ENCODE data around the gene WNT9A.

WNT9A gene

DNA sequence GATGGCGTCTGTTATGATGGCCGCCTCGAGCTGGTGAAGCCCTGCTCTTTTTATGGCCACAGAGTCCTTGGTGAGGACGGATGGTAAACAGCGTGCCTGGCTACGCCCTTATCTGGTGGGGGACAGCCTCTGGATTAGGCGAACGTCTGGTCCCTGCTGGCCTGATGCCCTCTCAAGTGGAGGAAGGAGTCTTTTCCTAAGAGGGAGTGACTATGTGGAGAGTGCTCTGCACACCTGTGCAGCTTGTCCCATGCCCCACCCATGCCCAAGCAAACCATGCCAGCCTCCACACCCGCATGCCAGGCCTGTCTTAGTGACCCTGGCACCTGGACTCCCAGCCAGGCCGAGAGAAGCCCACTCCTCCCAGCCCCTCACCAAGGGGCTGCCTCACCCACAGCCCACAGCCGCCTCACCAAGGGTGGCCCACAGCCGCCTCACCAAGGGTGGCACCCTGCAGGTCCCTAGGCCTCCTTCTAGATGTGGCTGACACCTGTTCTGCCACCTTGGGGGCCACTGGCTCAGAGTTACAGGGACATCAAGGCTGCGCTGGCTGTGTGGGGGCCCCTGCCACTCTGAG lies 40.2 kb downstream of the WNT9A start:
- TF ChIP-seq ZIC2 (tag by site-specific recombination; IDR thresholded peaks at IDR 0.05), result peak; percentile 28; the same call in 1 of the 2 replicates
- TF ChIP-seq ZNF585B (tag by site-specific recombination; IDR thresholded peaks at IDR 0.05), result no peak
- no peaks in the 10 kb centered on the region for H3K36me3 ChIP-seq (ENCODE audit: control insufficient read depth in 2 of 2, insufficient read depth in 1 of 2, low read length in 2 of 2)
- no peaks in the 10 kb centered on the region for H3K4me1 ChIP-seq (ENCODE audit: control insufficient read depth, insufficient read depth, low read length)
- CTCF ChIA-PET, result no interaction called here
- H3K4me3 ChIP-seq (ENCODE audit: low read depth, low read length), result no peak overlapping the region
- POLR2A ChIA-PET, result no interaction called here
- no peak overlapping the region for H3K27ac ChIP-seq (ENCODE audit: extremely low read depth, low read depth, low read length)
- no peaks in the 10 kb centered on the region; the same call in 1 of the 2 replicates for H3K9me3 ChIP-seq (ENCODE audit: control insufficient read depth, insufficient read depth, low read depth, low read length)

DNA sequence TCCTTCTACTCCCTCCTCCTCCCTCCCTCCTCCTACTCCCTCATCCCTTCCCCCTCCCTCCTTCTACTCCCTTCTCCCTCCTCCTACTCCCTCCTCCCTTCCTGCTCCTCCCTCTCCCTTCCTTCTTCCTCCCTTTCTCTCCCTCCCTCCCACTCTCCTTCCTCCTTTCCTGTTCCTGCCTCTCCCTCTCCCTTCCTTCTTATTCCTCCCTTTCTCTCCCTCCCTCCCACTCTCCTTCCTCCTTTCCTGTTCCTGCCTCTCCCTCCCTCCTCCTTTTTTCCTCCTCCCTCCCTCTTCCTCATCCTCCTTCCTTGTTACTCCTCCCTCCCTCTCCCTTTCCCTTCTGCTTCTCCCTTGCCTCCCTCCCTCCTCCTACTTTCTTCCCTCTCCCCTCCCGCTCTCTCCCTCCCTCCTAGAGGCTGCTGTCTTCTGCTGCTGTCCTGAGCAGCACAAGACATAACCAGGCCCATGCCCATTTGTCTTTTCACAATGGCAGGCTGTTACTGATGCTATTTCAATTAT lies 41.1 kb downstream of the WNT9A start:
- Histone ChIP-seq H3K4me1 (ENCODE audit: control insufficient read depth, insufficient read depth, low read length) (no peaks in the 10 kb centered on the region), H3K9me3 (ENCODE audit: control insufficient read depth, insufficient read depth, low read depth, low read length) (no peaks in the 10 kb centered on the region; the same call in 1 of the 2 replicates), H3K36me3 (ENCODE audit: control insufficient read depth in 2 of 2, insufficient read depth in 1 of 2, low read length in 2 of 2) (no peaks in the 10 kb centered on the region), H3K4me3 (ENCODE audit: low read depth, low read length) (no peak overlapping the region), H3K27ac (ENCODE audit: extremely low read depth, low read depth, low read length) (no peak overlapping the region)
- POLR2A ChIA-PET, result no interaction called here
- TF ChIP-seq SP2 (tag by site-specific recombination; IDR thresholded peaks at IDR 0.05) (peak; percentile 40; the same call in 1 of the 2 replicates), ZNF792 (tag by site-specific recombination; IDR thresholded peaks at IDR 0.05) (no peak), WT1 (tag by site-specific recombination; IDR thresholded peaks at IDR 0.05) (peak; percentile 98), EGR2 (tag by site-specific recombination; IDR thresholded peaks at IDR 0.05; ENCODE audit: low read depth) (peak; percentile 99), ZFHX2 (tag by site-specific recombination; conservative IDR thresholded peaks at IDR 0.05) (peak; percentile 98), SP3 (tag by site-specific recombination; IDR thresholded peaks at IDR 0.05) (peak; percentile 82), ZNF354C (tag by site-specific recombination; IDR thresholded peaks at IDR 0.05; ENCODE audit: borderline replicate concordance, low read depth) (no peak), ZNF175 (tag by site-specific recombination; IDR thresholded peaks at IDR 0.05) (peak; percentile 43; the same call in 1 of the 2 replicates), ZNF768 (tag by site-specific recombination; IDR thresholded peaks at IDR 0.05) (no peak), KLF8 (tag by site-specific recombination; IDR thresholded peaks at IDR 0.05) (0 out of 2 replicates have a peak, but pooled peaks have one; percentile 3), SALL2 (tag by site-specific recombination; IDR thresholded peaks at IDR 0.05; ENCODE audit: borderline replicate concordance) (peak; percentile 28; the same call in 1 of the 2 replicates), BCL11A (tag by site-specific recombination; IDR thresholded peaks at IDR 0.05; ENCODE audit: low read depth) (no peak), PRDM1 (tag by site-specific recombination; IDR thresholded peaks at IDR 0.05) (peak; percentile 94), IKZF3 (tag by site-specific recombination; IDR thresholded peaks at IDR 0.05) (0 out of 2 replicates have a peak, but pooled peaks have one; percentile 12), ZNF366 (tag by site-specific recombination; conservative IDR thresholded peaks at IDR 0.05) (peak; percentile 85)
- TF ChIP-seq, protein P1, sequence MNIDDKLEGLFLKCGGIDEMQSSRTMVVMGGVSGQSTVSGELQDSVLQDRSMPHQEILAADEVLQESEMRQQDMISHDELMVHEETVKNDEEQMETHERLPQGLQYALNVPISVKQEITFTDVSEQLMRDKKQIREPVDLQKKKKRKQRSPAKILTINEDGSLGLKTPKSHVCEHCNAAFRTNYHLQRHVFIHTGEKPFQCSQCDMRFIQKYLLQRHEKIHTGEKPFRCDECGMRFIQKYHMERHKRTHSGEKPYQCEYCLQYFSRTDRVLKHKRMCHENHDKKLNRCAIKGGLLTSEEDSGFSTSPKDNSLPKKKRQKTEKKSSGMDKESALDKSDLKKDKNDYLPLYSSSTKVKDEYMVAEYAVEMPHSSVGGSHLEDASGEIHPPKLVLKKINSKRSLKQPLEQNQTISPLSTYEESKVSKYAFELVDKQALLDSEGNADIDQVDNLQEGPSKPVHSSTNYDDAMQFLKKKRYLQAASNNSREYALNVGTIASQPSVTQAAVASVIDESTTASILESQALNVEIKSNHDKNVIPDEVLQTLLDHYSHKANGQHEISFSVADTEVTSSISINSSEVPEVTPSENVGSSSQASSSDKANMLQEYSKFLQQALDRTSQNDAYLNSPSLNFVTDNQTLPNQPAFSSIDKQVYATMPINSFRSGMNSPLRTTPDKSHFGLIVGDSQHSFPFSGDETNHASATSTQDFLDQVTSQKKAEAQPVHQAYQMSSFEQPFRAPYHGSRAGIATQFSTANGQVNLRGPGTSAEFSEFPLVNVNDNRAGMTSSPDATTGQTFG (tag by site-specific recombination; IDR thresholded peaks at IDR 0.05; ENCODE audit: borderline replicate concordance), result no peak
- TF ChIP-seq, protein P2, sequence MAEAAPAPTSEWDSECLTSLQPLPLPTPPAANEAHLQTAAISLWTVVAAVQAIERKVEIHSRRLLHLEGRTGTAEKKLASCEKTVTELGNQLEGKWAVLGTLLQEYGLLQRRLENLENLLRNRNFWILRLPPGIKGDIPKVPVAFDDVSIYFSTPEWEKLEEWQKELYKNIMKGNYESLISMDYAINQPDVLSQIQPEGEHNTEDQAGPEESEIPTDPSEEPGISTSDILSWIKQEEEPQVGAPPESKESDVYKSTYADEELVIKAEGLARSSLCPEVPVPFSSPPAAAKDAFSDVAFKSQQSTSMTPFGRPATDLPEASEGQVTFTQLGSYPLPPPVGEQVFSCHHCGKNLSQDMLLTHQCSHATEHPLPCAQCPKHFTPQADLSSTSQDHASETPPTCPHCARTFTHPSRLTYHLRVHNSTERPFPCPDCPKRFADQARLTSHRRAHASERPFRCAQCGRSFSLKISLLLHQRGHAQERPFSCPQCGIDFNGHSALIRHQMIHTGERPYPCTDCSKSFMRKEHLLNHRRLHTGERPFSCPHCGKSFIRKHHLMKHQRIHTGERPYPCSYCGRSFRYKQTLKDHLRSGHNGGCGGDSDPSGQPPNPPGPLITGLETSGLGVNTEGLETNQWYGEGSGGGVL (tag by site-specific recombination; IDR thresholded peaks at IDR 0.05), result peak; percentile 49
- TF ChIP-seq, protein P3, sequence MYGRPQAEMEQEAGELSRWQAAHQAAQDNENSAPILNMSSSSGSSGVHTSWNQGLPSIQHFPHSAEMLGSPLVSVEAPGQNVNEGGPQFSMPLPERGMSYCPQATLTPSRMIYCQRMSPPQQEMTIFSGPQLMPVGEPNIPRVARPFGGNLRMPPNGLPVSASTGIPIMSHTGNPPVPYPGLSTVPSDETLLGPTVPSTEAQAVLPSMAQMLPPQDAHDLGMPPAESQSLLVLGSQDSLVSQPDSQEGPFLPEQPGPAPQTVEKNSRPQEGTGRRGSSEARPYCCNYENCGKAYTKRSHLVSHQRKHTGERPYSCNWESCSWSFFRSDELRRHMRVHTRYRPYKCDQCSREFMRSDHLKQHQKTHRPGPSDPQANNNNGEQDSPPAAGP (tag by site-specific recombination; IDR thresholded peaks at IDR 0.05), result peak; percentile 94
- CTCF ChIA-PET, result no interaction called here

Measured in HEK293 (cell line).